ENCODE measurements around the gene PCDHB16.

PCDHB16 gene

DNA sequence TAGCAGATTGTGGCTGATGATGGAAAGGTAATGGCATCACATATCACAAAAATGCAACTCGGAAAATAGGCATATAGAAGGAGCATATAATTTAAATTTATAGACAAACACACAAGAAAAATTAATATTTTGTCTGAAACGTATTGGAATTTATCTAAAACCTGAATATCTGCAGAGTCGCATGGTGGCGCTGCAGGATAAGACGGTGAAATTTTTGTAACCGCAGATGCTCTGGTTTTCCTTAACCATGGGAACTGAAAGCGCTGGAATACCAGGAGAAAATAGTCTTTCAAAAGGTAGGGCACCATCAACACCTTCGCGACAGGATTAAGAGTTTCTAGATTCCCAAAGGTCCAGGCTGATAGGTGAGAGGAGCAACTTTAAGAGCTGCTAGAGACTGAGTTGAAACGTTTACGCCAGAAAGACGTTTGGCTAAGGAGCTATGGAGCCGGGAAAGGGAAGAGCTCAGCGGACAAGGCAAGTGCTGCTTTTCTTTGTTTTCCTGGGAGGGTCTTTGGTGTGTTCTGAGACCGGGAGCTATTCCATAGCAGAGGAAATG is 52.0 kb downstream of the PCDHB16 start:
- FAIRE-seq = no peak

All from colon (tissue), 2 donors.